Muscle of leg (tissue), 11 donors: Measurements from ENCODE around the gene NAV1. TPM values are rescaled to one million over a fixed set of nuclear protein-coding genes. Genes with fewer than 3 reads are reported as not detected.

Experiments used
- DNase-seq: peaks from one replicate; pipeline ENCODE4 v3.0.0; 2013
- H3K27ac ChIP-seq: one replicate; pipeline ENCODE4 v1.5.1; 2013; ENCODE audit warnings: mild to moderate bottlenecking, low read length, control low read depth
- H3K27me3 ChIP-seq: one replicate; pipeline ENCODE4 v1.6.1; 2013; ENCODE audit warnings: low read length; ENCODE audit not compliant: control insufficient read depth, insufficient read depth
- H3K36me3 ChIP-seq: one replicate; pipeline ENCODE4 v1.6.1; 2013; ENCODE audit warnings: low read length; ENCODE audit not compliant: control insufficient read depth, insufficient read depth
- H3K4me1 ChIP-seq: one replicate; pipeline ENCODE4 v1.6.1; 2013; ENCODE audit warnings: low read length; ENCODE audit not compliant: control insufficient read depth, insufficient read depth
- H3K4me3 ChIP-seq: one replicate; pipeline ENCODE4 v1.5.1; 2013; ENCODE audit warnings: low read length, control low read depth
- H3K9me3 ChIP-seq: replicated peaks from 2 replicates; pipeline ENCODE4 v1.6.1; 2013; ENCODE audit warnings: low read depth, low read length; ENCODE audit not compliant: control insufficient read depth
- WGBS: methylation state at CpG from one replicate; pipeline ENCODE4 v1.1.5; 2013; ENCODE audit warnings: missing lambda C conversion rate; ENCODE audit not compliant: insufficient coverage; 5-methylcytosine and 5-hydroxymethylcytosine counted together
- polyA plus RNA-seq, 8 donors: library from polyadenylated mRNA; unstranded; fragments of 120-200 nt; gene quantifications; one replicate each; pipeline versions ENCODE4 v1.2.1 to v1.2.3, GENCODE V29; 2013; ENCODE audit warnings: inconsistent platforms in 1 of 8, low replicate concordance in 1 of 8; ENCODE audit not compliant: insufficient read length in 8 of 8, insufficient read depth in 1 of 8
- total RNA-seq: library from RNA; stranded (reverse); fragments of 120-200 nt; gene quantifications from one replicate; pipeline ENCODE4 v1.2.4, GENCODE V29; 2013

Gene NAV1
- total and polyA plus RNA-seq, 9 donors: 16.9 to 42.0 (median 25.7) TPM

GRCh38 chr1:201565024-201565730 lies 26.2 kb downstream of the NAV1 start:
- DNase-seq: peak; percentile 60
- no peak overlapping the region for H3K4me3 ChIP-seq
- H3K27ac ChIP-seq: no peak overlapping the region
- no peaks in the 10 kb centered on the region for H3K27me3 ChIP-seq
- no peaks in the 10 kb centered on the region for H3K36me3 ChIP-seq
- peaks cover 60% of the 10 kb centered on the region for H3K4me1 ChIP-seq
- WGBS: 73% methylated on average over 10 of the region's 12 CpGs
- H3K9me3 ChIP-seq: no peaks in the 10 kb centered on the region

GRCh38 chr1:201565771-201566528 lies 27.0 kb downstream of the NAV1 start:
- no peak for DNase-seq
- Histone ChIP-seq H3K27me3 (no peaks in the 10 kb centered on the region), H3K4me3 (no peak overlapping the region), H3K9me3 (no peaks in the 10 kb centered on the region), H3K27ac (no peak overlapping the region), H3K4me1 (peaks cover 55% of the 10 kb centered on the region), H3K36me3 (no peaks in the 10 kb centered on the region)
- WGBS: 74% methylated on average over 12 of the region's 12 CpGs

GRCh38 chr1:201566529-201566823 lies 27.5 kb downstream of the NAV1 start:
- Histone ChIP-seq H3K4me1 (peaks cover 54% of the 10 kb centered on the region), H3K36me3 (no peaks in the 10 kb centered on the region), H3K27me3 (no peaks in the 10 kb centered on the region), H3K9me3 (no peaks in the 10 kb centered on the region), H3K27ac (no peak overlapping the region), H3K4me3 (no peak overlapping the region)
- WGBS: 50% methylated on average over 1 of the region's 2 CpGs
- DNase-seq: no peak

- no peak overlapping the region for H3K4me3 ChIP-seq
- no peak for DNase-seq
- WGBS: 84% methylated on average over 2 of the region's 10 CpGs
- H3K27ac ChIP-seq: no peak overlapping the region
- H3K9me3 ChIP-seq: no peaks in the 10 kb centered on the region
- H3K36me3 ChIP-seq: no peaks in the 10 kb centered on the region
- peaks cover 47% of the 10 kb centered on the region for H3K4me1 ChIP-seq
- H3K27me3 ChIP-seq: no peaks in the 10 kb centered on the region
Observed at GRCh38 chr1:201566933-201567801, 28.2 kb downstream of the NAV1 start.

- no peak for DNase-seq
- H3K27ac ChIP-seq: no peak overlapping the region
- H3K4me1 ChIP-seq: peaks cover 37% of the 10 kb centered on the region
- no peak overlapping the region for H3K4me3 ChIP-seq
- H3K36me3 ChIP-seq: no peaks in the 10 kb centered on the region
- no peaks in the 10 kb centered on the region for H3K27me3 ChIP-seq
- H3K9me3 ChIP-seq: no peaks in the 10 kb centered on the region
- WGBS: no CpG with 5 or more reads among the region's 6 CpGs
Observed at GRCh38 chr1:201568265-201568664, 29.3 kb downstream of the NAV1 start.

DNA sequence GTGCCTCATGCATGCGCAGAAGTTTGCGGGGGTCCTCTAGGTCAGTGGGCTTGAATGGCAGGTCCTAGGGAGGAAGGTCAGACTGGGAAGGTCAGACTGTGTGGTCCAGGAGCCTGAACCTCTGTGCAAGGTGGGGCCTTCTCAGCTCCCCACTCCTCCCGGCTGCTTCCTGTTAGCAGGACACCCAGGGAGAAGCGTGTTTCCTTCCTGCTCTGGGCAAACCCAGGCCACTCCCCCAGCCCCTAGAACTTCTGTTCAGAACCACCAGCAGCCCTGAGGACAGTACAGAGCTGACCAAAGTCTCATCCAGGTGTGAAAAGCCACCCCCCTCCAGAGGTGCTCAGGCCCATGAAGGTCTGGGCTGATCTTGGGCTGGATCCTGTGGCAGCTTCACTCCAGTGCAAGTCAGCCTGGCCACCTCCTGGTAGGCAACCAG lies 29.9 kb downstream of the NAV1 start:
- Histone ChIP-seq H3K36me3 (no peaks in the 10 kb centered on the region), H3K27ac (no peak overlapping the region), H3K27me3 (no peaks in the 10 kb centered on the region), H3K4me1 (peaks cover 37% of the 10 kb centered on the region), H3K4me3 (no peak overlapping the region), H3K9me3 (no peaks in the 10 kb centered on the region)
- WGBS: 62% methylated on average over 4 of the region's 4 CpGs
- no peak for DNase-seq

DNA sequence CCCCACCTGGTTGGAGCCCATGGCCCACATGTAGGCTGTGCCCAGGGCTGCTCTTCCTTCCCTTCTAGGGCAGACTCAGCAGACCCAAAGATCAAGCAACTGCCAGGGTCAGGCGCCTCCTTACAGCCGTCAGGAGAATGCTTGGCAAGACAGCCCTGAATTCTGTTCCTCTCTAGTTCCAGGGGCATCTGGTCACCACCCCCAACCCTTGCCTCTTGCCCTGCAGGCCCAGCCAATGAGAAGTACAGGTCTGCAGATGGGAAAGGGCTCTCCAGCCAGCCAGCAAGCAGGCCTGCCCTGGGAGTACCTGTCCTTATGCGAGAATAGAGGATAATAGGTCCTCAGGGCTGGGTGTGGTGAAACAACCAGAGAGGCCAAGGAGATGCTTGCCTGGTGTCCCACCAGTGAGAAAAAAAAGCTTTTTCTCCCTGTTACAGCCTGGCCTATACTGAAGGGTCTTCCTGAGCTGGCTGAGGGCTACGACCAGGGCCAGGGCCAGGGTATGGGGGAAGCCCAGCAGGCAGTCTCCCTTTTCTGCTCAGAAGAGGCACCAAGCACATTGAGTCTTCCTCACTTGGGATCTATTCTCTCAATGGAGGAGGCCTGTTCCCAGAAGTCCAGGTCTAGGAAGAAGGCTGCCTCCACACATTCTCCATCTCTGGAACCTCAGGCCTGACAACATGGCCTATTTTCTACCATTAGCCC lies 31.4 kb downstream of the NAV1 start:
- Histone ChIP-seq H3K4me3 (no peak overlapping the region), H3K4me1 (peaks cover 35% of the 10 kb centered on the region), H3K27me3 (no peaks in the 10 kb centered on the region), H3K9me3 (no peaks in the 10 kb centered on the region), H3K36me3 (no peaks in the 10 kb centered on the region), H3K27ac (no peak overlapping the region)
- DNase-seq: no peak
- 81% methylated on average over 4 of the region's 4 CpGs for WGBS

DNA sequence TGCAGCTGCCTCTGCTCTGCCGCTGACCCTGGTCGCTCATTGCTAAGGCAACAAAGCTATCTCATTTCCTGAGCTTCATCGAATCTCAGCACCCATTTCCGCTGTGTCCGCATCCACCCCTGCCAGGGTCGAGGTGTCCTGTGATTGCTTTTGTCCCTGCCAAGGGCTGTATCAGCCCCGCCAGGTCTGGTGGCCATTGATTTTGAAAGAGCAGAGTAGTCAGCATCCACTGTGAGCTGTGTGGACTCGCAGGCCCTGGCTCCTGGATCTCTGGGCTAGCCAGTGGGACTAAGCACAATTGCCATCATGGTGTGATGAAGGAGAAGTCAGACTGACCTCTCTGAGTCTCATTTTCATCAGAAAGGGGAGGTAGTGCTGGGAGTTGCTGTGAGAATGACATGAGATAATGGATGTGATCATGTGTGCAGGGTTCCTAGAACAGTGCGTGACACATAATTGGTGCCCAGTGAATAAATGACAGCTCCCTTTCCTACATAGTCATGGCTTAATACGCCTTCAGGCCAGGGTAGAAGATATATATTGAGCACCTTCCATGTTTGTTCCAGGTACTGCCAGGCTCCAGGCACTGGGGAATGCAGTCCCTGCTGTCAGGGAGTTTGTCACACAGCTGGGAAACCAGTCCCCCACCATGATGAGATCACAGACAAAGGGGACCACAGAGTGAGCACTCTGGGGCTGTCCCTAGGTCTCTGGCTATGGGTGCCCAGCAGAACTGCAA lies 32.1 kb downstream of the NAV1 start:
- no peak for DNase-seq
- no peak overlapping the region for H3K4me3 ChIP-seq
- H3K36me3 ChIP-seq: no peaks in the 10 kb centered on the region
- H3K27ac ChIP-seq: no peak overlapping the region
- no peaks in the 10 kb centered on the region for H3K27me3 ChIP-seq
- WGBS: 70% methylated on average over 7 of the region's 10 CpGs
- no peaks in the 10 kb centered on the region for H3K9me3 ChIP-seq
- peaks cover 28% of the 10 kb centered on the region for H3K4me1 ChIP-seq

- Histone ChIP-seq H3K4me3 (no peak overlapping the region), H3K4me1 (peaks cover 15% of the 10 kb centered on the region), H3K36me3 (no peaks in the 10 kb centered on the region), H3K27me3 (no peaks in the 10 kb centered on the region), H3K9me3 (peaks cover 3% of the 10 kb centered on the region), H3K27ac (no peak overlapping the region)
- DNase-seq: no peak
- WGBS: 68% methylated on average over 4 of the region's 4 CpGs
Observed at GRCh38 chr1:201573030-201573429, 34.1 kb downstream of the NAV1 start.
